Caco-2 (cell line): Measurements from ENCODE around the gene ZEB2. TPM values are rescaled to one million over a fixed set of nuclear protein-coding genes. Genes with fewer than 3 reads are reported as not detected.

Source experiments
- BruUV-seq: library from RNA; stranded (reverse); fragments of 400-500 nt; replicated peaks from 2 replicates; lab custom pipeline; 2021; lab: Mats Ljungman, UMichigan
- CTCF ChIA-PET: fragments of 300-600 bp; sonication (Branson Sonifier 250); formaldehyde crosslinking; loops from one replicate; lab custom pipeline; 2022; ENCODE audit warnings: antibody characterized with exemption; lab: Charles Lee
- POLR2A ChIA-PET: fragments of 300-600 bp; sonication (Branson Sonifier 250); formaldehyde crosslinking; loops from one replicate; lab custom pipeline; 2022; ENCODE audit warnings: antibody characterized with exemption; lab: Charles Lee
- DNase-seq, 2 experiments: peaks; one replicate each; pipeline versions ENCODE4 v3.0.0 to v3.0.0-alpha.2; 2020 to 2022
- H3K27me3 ChIP-seq: replicated peaks from 2 replicates; pipeline ENCODE4 v1.6.0; 2011; ENCODE audit warnings: low read length; ENCODE audit not compliant: control insufficient read depth, insufficient read depth
- H3K36me3 ChIP-seq: 2 replicates; pipeline ENCODE4 v1.5.1; 2011; ENCODE audit warnings: low read length; ENCODE audit not compliant: control insufficient read depth, insufficient read depth
- H3K4me1 ChIP-seq: fragments of 250-450 bp; sonication (Bioruptor Pico); 2 replicates; pipeline ENCODE4 v1.5.1; 2020; ENCODE audit warnings: mild to moderate bottlenecking
- H3K4me3 ChIP-seq: 2 replicates; pipeline ENCODE4 v1.5.1; 2011; ENCODE audit warnings: low read depth, mild to moderate bottlenecking, control low read depth, low read length
- H3K9me3 ChIP-seq: fragments of 250-450 bp; sonication (Bioruptor Pico); 2 replicates; pipeline ENCODE4 v1.5.1; 2020; ENCODE audit warnings: mild to moderate bottlenecking, moderate library complexity
- H3K27ac Mint-ChIP-seq: one replicate; pipeline ENCODE4 v1.8.0; 2022; ENCODE audit warnings: mixed read lengths; ENCODE audit not compliant: unreplicated experiment
- H3K27me3 Mint-ChIP-seq: one replicate; pipeline ENCODE4 v1.8.0; 2022; ENCODE audit warnings: mixed read lengths; ENCODE audit not compliant: insufficient read depth, unreplicated experiment
- H3K36me3 Mint-ChIP-seq: one replicate; pipeline ENCODE4 v1.8.0; 2022; ENCODE audit warnings: mild to moderate bottlenecking, mixed read lengths; ENCODE audit not compliant: insufficient read depth, unreplicated experiment
- H3K4me1 Mint-ChIP-seq: one replicate; pipeline ENCODE4 v1.8.0; 2022; ENCODE audit warnings: low read depth, mixed read lengths; ENCODE audit not compliant: unreplicated experiment
- H3K4me3 Mint-ChIP-seq: one replicate; pipeline ENCODE4 v1.8.0; 2022; ENCODE audit warnings: mild to moderate bottlenecking, moderate library complexity, mixed read lengths; ENCODE audit not compliant: unreplicated experiment
- H3K9me3 Mint-ChIP-seq: one replicate; pipeline ENCODE4 v1.8.0; 2022; ENCODE audit warnings: mixed read lengths; ENCODE audit not compliant: unreplicated experiment
- intact Hi-C: fragments of 100-400 bp; cut with micrococcal nuclease; formaldehyde crosslinking; loops from one replicate; pipeline ENCODE4 v1.10.0; 2022; ENCODE audit not compliant: unreplicated experiment
- total RNA-seq: library from RNA; stranded (reverse); gene quantifications from 2 replicates; pipeline ENCODE4 v1.2.3, GENCODE V29; 2022
- TF ChIP-seq, protein P1 (sequence below), 2 experiments: fragments of 200-600 bp in 1 of 2; IDR thresholded peaks; 1 replicate in 1 of 2; 2 replicates in 1 of 2; pipeline versions ENCODE4 v1.5.1 to v1.8.0; 2011 to 2022; ENCODE audit warnings: antibody characterized with exemption in 1 of 2, control low read depth in 1 of 2, inconsistent platforms in 1 of 2, low read depth in 1 of 2, low read length in 1 of 2, mild to moderate bottlenecking in 1 of 2, moderate library complexity in 1 of 2; ENCODE audit not compliant: insufficient read depth in 1 of 2, severe bottlenecking in 1 of 2, unreplicated experiment in 1 of 2

ZEB2 gene
- total RNA-seq, 1 experiment from 2014 or later = not detected

DNA sequence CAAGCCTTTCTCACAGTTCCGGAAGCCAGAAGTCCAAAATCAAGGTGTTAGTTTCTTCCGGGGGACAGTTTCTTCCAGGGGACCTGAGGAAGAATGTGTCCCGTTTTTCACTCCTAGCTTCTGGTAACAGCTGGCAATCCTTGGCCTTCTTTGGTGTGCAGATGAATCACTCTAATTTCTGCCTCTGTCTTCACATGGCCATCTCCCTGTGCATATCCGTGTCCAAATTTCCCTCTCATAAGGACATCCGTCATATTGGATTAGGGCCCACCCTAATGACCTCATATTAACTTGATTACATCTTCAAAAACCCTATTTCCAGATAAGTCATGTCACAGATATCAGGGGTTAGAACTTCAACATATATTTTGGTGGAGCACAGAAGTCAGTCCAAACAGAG is 141.4 kb downstream of the ZEB2 start:
- peaks cover 18% of the 10 kb centered on the region for H3K27me3 Mint-ChIP-seq
- H3K9me3 ChIP-seq = no peaks in the 10 kb centered on the region
- CTCF ChIA-PET = no interaction called here

DNA sequence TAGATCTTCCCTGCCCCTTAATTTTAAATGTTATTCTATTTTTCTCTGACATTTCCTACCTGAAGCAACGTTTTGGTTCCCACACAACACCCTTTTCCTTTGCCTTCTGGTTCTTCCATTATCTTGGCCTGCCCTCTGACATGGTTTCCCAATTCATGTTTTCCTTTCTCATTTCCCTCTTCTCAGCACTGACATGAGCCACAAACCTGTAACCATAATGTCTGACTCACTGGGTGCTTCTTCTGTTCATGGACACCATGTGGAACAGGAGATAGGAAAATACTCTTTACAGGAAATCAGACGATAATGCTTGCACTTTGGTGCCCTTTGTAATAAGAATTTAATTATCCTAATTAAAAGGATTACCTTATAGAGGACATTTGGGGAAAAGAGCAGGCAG is 142.0 kb downstream of the ZEB2 start:
- Histone ChIP-seq H3K9me3 (no peaks in the 10 kb centered on the region), H3K27me3 (no peaks in the 10 kb centered on the region; the same call in none of the 2 replicates), H3K4me1 (no peaks in the 10 kb centered on the region), H3K36me3 (no peaks in the 10 kb centered on the region), H3K4me3 (no peak overlapping the region)
- Mint-ChIP-seq H3K36me3 (no peaks in the 10 kb centered on the region), H3K4me1 (no peaks in the 10 kb centered on the region), H3K27me3 (peaks cover 15% of the 10 kb centered on the region), H3K9me3 (no peaks in the 10 kb centered on the region), H3K4me3 (no peak overlapping the region), H3K27ac (no peak overlapping the region)
- CTCF ChIA-PET = no interaction called here
- TF ChIP-seq, protein P1, sequence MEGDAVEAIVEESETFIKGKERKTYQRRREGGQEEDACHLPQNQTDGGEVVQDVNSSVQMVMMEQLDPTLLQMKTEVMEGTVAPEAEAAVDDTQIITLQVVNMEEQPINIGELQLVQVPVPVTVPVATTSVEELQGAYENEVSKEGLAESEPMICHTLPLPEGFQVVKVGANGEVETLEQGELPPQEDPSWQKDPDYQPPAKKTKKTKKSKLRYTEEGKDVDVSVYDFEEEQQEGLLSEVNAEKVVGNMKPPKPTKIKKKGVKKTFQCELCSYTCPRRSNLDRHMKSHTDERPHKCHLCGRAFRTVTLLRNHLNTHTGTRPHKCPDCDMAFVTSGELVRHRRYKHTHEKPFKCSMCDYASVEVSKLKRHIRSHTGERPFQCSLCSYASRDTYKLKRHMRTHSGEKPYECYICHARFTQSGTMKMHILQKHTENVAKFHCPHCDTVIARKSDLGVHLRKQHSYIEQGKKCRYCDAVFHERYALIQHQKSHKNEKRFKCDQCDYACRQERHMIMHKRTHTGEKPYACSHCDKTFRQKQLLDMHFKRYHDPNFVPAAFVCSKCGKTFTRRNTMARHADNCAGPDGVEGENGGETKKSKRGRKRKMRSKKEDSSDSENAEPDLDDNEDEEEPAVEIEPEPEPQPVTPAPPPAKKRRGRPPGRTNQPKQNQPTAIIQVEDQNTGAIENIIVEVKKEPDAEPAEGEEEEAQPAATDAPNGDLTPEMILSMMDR (IDR thresholded peaks at IDR 0.05; ENCODE audit: insufficient read depth in 1 of 2, low read depth in 1 of 2, low read length in 1 of 2, severe bottlenecking in 1 of 2, unreplicated experiment in 1 of 2) = no peak
- POLR2A ChIA-PET = no interaction called here
- no TSS peak for BruUV-seq
- DNase-seq = no peak
- intact Hi-C loops = no loop called here

More for the DNA sequence above, 141.4 kb downstream of the ZEB2 start:
- H3K27ac Mint-ChIP-seq = no peak overlapping the region
- DNase-seq = no peak
- TF ChIP-seq, protein P1 (IDR thresholded peaks at IDR 0.05; ENCODE audit: insufficient read depth in 1 of 2, low read depth in 1 of 2, low read length in 1 of 2, severe bottlenecking in 1 of 2, unreplicated experiment in 1 of 2) = no peak
- POLR2A ChIA-PET = no interaction called here
- no peak overlapping the region for H3K4me3 ChIP-seq
- intact Hi-C loops = no loop called here
- no peaks in the 10 kb centered on the region for H3K36me3 ChIP-seq
- H3K4me3 Mint-ChIP-seq = no peak overlapping the region
- BruUV-seq = no TSS peak
- no peaks in the 10 kb centered on the region for H3K4me1 Mint-ChIP-seq
- no peaks in the 10 kb centered on the region for H3K36me3 Mint-ChIP-seq
- no peaks in the 10 kb centered on the region for H3K9me3 Mint-ChIP-seq
- no peaks in the 10 kb centered on the region; the same call in none of the 2 replicates for H3K27me3 ChIP-seq
- H3K4me1 ChIP-seq = no peaks in the 10 kb centered on the region

DNA sequence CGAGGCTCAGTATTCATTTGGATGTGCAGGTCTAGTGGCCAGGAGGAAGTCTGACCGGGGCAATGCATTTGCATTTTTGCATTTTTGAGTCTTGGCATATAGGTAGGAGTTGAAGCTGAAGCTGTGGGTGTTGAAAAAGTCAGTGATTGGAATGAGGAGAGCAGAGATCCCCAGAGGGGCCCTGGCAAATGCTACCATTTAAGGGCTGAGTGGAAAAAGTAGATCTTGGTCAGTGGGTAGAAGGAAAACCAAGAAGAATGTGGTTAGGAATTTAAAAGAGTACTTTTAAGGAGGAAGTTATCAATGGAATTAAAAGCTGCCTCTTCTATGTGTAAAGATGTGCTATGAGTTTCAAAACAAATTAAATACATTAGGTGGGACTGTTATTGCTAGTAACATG is 143.0 kb downstream of the ZEB2 start:
- no peaks in the 10 kb centered on the region for H3K9me3 ChIP-seq
- BruUV-seq = no TSS peak
- H3K36me3 ChIP-seq = no peaks in the 10 kb centered on the region
- Mint-ChIP-seq H3K27ac (no peak overlapping the region), H3K36me3 (no peaks in the 10 kb centered on the region), H3K27me3 (peaks cover 14% of the 10 kb centered on the region), H3K9me3 (no peaks in the 10 kb centered on the region), H3K4me1 (peaks cover under 1% of the 10 kb centered on the region), H3K4me3 (no peak overlapping the region)
- no peak overlapping the region for H3K4me3 ChIP-seq
- no peaks in the 10 kb centered on the region; the same call in 1 of the 2 replicates for H3K27me3 ChIP-seq
- TF ChIP-seq, protein P1 (IDR thresholded peaks at IDR 0.05; ENCODE audit: insufficient read depth in 1 of 2, low read depth in 1 of 2, low read length in 1 of 2, severe bottlenecking in 1 of 2, unreplicated experiment in 1 of 2) = no peak
- CTCF ChIA-PET = no interaction called here
- intact Hi-C loops = no loop called here
- H3K4me1 ChIP-seq = no peaks in the 10 kb centered on the region
- DNase-seq = no peak
- POLR2A ChIA-PET = no interaction called here
